T follicular helper cell (primary cell): Measurements from ENCODE around the gene XPNPEP3.

Experiments used
- DNase-seq: peaks from one replicate; pipeline ENCODE4 v3.0.0-alpha.2; 2020; ENCODE audit warnings: low read depth

XPNPEP3 gene

DNA sequence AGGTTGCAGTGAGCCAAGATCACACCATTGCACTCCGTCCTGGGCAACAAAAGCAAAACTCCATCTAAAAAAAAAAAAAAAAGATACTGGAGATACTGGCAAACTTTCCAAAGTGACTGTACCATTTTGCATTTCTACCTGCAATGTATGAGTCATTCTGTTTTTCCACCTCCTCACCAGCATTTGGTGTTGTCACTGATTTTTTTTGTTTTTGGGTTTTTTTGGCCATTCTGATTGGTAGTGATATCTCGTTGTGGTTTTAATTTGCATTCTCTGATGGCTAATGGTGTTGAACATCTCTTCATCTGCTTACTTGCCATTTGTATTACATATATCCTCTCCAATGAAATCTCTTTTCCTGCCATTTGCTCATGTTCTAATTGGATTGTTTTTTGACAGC lies 82.3 kb downstream of the XPNPEP3 start:
- DNase-seq, result no peak

DNA sequence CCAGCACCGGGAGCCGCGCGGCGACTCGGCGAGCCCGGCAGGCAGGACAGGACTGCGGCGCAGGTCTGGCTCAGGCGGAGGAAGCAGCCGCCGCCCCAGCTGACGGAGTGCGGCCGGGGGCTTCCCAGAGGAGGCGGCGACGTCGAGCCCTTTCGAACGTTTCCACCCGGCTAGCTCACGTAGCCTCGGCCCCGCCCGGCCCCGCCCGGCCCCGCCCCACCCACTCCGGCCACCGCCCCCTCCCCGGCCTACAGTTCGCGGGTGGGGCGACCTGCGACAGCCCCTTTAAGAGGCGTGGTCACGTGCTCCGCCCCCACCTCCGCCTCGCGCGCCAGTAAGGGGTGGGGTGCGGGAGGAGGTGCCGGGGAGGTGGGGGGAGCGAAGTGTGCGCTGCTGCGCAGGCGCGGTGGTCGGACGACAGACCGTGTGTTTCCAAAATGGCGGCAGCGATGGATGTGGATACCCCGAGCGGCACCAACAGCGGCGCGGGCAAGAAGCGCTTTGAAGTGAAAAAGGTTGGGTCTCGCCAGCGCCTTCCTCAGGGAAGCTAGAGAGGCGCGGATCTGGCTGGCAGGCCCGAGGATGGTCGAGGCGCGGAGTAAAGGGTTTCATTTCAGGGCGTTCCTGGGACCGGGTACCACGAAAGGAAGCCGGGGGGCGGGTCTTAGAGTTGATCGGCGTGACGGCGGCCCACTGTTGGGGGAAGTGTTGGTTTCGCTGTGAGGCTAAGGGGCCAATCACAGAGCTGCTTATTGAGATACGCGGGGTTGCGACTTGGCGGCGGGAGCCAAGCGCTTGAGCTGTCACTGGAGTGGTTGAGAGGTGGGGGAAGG lies 94.2 kb downstream of the XPNPEP3 start, which contains the start of gene RBX1:
Gene RBX1, plus strand, starts transcription at position 417 of the 833 bp plus-strand sequence. Its CDS starts 21 bp downstream, at position 438.
- peak; percentile 97 for DNase-seq

DNA sequence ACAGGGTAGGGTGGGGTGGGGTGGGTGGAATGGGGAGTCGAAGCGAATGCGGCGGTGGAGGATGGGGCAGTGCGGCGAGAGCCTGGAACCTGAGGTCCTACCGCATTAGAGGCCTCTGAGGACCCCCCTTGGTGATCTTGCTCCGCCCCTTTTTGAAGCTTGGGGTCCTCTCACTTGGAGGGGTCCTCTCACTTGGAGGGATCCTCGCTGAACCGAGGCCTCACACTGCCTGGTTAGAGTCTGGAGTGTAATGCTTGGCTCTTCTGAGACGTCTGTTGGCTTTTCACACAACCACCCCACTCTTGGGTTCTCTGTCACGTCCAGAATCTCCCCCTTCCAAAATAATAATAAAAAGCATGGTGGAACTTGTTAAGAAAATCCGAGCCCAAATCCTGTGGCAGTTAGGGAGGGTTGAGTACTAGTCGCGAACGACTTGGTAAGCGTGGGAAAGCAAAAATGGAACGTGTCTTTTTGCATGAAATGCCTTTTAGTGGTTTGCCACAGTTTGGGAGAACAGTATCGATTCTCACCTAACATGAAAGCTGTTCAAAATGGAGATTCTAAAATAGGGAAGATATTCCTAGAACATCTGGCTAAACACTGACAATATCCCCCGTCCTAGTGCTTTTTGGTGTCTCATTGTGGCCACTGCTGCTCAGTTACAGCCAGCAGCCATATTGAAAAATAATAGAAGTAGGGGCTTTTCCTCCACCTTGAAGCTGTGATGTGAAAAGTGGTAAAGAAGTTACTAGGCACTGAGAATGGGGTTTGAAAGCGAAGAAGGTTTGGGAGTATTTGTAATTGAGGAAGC lies 95.1 kb downstream of the XPNPEP3 start:
- no peak for DNase-seq

DNA sequence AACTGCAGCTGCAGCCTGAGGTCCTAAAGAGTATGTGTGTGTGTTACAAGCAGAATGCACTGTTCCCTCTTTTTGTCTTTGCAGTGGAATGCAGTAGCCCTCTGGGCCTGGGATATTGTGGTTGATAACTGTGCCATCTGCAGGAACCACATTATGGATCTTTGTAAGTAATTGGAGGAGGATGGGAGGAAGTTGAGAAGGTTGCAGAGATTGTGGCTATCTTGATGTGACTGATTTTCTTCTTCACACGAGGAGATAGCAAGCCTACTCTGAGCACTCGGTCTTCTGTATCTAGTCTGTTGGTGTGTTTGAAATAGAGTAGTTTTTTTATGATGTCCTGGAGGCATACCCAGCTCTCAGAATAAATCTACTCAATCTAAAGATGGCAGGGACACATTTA lies 96.5 kb downstream of the XPNPEP3 start:
- no peak for DNase-seq

DNA sequence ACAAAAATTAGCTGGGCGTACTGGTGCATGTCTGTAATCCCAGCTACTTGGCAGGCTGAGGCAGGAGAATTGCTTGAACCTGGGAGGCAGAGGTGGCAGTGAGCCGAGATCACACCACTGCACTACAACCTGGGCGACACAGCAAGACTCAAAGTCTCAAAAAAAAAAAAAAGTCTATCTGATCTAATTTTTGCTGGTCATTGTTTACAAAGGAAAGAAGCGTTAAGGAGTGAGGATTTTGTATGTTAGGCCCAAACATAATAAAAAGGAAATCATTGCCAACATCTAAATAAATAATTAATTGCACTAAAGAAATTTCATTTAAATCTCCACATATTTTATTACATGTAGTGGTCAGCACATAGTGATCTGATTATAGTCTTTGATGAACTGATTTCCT lies 97.2 kb downstream of the XPNPEP3 start:
- no peak for DNase-seq

DNA sequence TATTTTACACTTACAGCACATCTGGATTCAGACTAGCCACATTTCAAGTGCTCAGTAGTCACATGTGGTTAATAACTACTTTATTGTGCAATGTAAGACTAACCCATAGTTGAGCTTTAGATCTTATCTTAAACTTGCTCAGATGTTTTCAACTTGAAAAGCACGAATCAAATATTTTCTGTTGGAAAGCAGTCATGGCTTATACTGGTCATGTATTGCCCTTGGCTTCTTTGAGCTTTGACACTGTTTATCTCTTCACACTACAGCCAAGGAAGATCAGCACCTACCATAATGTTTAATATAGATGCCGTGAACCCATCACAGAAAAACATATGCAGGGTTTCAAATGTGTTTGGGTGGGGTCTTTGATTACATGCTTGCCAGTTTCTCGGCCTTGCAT lies 98.6 kb downstream of the XPNPEP3 start:
- no peak for DNase-seq

DNA sequence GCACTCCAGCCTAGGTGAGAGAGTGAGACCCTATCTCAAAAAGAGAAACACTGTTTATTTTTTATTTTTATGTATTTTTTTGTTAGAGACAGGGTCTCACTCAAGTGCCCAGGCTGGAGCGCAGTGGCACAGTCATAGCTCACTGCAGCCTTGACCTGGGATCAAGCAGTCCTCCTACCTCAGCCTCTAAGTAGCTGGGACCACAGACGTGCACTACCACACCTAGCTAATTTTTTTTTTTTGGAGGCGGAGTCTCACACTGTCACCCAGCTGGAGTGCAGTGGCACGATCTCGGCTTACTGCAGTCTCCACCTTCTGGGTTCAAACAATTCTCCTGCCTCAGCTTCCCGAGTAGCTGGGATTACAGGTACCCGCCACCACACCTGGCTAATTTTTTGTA lies 100.7 kb downstream of the XPNPEP3 start:
- no peak for DNase-seq

DNA sequence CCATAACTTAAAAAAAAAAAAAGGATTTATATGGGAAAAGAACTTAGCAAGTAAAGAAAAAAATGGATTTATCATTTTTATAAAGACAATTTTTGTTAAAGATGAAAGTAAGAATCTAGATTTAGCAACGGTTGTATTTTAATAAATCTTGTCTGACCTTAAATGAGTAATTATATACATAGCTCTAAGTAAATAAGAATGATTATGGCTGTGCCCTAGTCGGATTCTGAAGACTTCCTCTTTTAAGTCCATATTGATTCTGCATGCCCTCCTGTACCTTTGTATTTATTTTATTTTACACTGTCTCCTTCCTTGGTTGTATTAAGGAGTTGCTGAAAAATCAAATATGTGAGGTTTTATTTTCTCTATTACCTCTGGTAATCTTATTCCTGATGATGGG lies 101.4 kb downstream of the XPNPEP3 start:
- DNase-seq, result no peak

DNA sequence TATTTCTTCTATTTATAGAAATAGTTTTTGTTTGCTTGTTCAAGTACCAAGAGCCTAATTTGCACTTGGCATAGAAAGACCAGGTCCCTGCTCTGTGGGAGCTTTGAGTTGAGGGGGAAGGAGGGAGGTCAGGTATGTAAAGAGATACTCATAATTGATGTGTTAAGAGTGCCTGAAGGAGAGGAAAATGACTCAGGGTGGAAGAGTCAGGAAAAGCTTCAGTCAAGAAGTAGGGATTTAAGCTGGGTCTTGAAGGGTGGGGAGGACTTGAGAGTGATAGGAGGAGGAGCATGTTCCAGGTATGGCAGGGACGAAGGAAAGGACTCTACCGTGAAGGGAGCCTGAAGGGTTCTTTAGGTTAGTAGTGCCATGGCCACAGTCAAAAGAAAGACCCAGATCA lies 103.2 kb downstream of the XPNPEP3 start:
- DNase-seq, result no peak

DNA sequence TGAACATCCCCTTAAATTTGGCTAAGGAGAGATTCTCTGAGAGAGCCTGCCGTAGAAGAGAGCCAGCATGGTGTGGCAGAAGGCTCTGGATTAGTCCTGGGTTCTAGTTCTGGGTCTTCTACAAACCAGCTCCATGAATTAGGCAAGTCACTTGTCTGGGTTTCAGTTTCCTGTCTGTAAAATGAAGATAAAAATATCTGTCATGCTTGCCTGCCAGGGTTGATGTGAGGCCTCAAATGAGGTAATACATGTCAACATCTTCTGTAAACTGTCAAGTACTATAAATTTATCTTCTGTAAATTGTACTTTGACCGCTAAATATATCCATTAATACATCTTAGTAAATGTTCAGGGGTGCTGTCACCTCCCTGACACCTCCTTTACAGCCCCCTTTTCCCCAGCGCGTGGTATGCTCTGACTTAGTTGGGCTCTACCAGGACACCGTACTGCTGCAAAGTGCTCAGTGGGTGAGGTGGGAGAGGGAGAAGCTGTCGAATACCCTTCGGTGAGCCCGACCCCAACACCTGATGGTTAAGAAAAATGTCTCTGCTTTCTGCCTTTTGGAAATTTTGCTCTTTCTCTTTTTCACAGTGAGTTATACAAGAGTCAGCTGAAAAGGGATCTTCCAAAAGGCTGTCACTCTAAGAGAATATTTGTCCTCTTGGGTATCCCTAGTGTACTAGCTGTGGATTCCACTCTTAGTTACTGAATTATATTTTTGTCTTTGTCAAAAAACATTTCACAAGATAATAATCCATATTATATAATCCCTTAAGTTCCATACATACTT lies 109.2 kb downstream of the XPNPEP3 start:
- DNase-seq, result no peak

DNA sequence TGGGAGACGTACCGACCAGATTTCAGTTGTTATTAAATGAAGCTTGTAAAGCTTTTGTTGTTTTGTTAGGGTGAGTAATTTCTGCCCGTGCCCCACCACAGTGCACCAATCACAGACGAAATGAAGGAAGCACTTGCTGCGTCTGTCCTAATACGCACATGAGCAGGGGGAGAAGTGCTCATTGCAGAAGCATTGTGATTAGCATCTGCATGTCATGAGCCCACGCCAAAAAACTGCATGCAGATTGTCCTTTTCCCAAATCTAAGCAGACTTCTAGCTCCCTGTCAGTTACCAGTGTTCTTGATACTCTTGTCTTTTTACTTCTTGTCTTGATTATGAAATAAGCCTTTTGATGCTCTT lies 109.8 kb downstream of the XPNPEP3 start:
- no peak for DNase-seq

DNA sequence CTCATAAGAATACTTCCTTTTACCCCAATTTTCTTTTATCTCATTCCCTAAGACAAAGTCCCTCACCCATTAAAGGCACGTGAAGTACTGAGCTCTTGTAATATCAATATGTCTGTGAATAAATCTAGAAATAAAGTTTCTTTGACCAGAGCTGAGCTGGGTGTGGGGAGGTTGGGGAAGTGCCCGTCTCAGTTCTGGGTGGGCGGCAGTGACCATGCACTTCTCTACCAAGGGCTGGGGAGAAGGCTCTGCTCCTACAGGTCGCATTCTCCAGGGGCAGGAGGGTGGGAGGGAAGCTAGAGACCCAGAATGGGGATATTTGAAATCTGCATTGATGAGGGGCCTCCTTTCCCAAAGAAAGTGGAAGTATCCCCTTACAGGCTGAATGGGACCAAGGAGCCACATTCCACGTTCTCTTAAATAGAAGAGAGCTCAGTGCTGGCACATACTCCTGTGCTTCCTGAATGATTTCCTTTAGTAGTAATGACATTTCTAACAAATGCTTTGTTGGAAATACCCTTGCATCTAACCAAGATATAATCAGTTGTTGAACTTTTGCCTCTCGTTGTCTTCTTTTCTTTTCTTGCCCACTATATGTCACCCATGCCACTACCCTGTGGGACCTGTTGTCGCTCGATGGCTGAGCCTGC lies 110.3 kb downstream of the XPNPEP3 start:
- no peak for DNase-seq

DNA sequence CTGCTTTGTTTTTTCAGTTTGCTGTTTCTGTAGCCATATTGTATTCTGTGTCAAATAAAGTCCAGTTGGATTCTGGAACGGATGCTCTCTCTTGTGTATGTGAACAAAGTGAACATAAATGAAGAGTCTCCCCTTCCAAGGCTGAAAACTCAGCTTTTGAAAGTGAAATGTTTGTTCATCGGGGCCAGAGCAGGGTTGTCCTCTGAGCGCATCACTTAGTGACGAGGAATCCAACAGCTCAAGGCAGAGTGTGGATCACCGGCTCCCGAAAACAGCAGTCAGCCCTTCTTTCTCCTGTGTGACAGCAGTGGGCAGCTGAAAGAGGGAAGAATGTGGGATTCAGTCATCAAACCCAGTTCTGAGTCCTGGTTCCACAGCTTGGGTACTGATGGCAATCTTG lies 115.6 kb downstream of the XPNPEP3 start:
- no peak for DNase-seq

DNA sequence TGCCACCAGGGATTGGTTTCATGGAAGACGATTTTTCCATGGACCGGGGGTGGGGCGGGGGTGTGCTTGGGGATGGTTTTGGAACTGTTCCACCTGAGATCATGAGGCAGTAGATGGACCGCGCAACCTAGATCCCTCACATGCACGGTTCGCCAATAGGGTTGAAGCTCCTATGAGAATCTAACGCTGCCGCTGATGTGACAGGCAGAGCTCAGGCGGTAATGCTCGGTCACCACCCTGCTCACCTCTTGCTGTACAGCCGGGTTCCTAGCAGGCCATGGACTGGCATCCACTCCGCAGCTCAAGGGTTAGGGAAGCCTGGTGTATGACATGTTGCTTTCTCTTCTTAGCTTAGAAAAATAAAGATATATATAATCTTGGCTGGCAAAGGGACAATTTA lies 116.2 kb downstream of the XPNPEP3 start:
- no peak for DNase-seq

DNA sequence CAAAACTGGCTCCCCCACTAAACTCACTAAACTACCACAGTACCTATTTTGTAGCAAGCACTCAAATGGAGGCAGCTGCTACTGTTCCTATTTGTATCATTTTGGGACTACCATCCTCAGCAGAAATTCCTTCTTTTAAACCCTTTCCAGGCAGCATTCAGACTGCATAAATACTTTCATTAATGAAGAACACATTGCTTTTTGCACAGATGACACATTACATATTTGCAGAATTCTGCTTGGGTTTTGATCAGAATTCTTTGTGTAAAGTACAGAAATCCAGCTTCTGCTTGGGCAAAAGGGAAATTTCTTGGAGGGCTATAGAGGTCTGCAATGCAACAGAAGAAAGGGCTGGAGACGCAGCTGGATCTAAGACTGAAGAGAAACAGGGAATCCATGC lies 118.4 kb downstream of the XPNPEP3 start:
- DNase-seq, result no peak

DNA sequence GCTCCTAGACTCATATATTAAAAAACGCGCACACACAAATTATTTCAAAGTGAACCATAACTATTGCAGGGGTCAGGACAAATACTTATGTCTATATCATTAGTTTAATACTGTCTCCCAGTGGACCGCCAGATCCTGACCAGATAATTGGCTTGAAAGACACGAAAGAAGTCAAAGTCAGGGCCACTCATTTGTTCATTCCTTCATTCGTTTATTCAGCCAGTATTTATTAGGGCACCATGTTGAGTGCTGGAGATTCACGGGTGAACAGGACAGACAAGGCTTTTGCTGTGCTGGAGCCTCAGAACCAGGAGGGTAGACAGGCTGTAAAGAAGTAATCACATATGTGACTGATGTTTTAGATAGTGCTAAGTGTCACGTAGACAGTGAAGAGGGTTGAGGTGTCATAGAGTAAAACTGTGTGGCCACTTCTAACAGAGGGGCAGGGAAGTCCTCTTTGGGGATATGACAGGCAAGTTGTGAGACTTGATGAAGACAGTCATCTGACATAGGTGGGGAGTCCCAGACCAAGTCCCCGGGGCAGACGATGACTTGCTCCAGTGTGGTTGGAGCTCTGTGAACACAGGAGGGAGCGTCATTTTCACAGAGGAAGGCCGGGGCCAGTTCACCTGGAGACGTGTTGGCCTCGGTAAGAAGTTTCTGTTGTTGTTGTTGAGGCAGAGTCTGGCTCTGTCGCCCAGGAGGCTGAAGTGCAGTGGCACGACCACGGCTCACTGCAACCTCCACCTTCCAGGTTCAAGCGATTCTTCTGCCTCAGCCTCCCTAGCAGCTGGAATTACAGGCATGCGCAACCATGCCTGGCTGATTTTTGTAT lies 120.1 kb downstream of the XPNPEP3 start:
- no peak for DNase-seq

DNA sequence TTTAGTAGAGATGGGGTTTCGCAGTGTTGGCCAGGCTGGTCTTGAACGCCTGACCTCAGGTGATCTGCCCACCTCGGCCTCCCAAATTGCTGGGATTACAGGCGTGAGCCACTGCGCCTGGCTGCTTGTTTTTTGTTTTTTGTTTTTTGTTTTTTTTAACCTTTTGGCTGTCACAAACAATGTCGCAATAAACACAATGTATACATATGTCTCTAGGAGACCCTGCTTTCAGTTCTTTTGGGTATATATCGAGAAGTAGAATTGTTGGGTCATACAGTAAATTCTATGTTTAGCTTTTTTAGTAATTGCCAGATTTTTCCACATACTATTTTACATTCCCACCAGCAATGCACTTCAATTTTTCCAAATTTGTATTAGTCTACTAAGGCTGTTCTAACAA lies 122.2 kb downstream of the XPNPEP3 start:
- no peak for DNase-seq

DNA sequence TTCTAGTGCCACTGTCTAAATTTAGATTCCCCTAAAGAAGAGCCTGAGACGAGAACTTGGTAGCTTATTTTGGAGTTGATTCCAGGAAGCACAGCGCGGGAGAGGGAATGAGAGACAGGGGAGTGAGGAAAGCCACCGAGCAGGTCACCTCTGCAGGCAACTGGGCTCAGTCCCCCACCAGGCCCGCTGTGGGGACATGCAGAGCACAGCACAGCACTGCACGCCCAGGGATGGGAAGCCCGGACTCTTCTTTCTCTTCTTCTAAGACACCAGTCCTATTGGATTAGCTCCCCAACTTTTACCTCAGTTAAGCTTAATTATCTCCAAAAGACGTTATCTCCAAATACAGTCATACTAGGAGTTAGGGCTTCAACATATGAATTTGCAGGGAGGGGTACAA lies 122.9 kb downstream of the XPNPEP3 start:
- no peak for DNase-seq
